Measurements from ENCODE around the gene C18orf63. TPM values are rescaled to one million over a fixed set of nuclear protein-coding genes. Genes with fewer than 3 reads are reported as not detected.

Gene C18orf63
- total and polyA plus RNA-seq, 2 of the 4 experiments (the other 2 are of a cell fraction) = not detected

DNA sequence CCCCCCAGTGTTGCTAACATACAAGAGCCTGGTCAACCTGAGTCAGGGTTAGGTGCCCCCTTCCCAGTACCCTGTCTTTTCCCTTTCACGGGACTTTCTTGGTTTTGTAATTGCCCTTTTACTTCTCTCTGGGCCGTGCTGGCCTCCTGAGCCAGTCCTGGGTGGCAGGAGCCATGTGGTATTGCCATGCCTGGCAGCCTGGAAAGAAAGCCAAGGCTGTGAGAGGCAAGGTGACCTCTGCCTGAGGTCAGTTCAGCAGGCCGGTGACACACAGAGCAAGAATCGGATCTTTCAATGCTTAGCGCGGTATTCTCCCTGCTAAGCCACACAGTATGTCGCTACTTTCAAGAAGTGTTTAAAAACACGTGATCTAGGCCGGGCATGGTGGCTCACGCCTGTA is 52.3 kb downstream of the C18orf63 start:
- intact Hi-C loops (cut with micrococcal nuclease) = no loop called here
- Histone ChIP-seq H3K56ac (ENCODE audit: extremely low read depth, insufficient read depth, low read length) (no peak overlapping the region), H3K4ac (ENCODE audit: low read depth, low read length) (no peak overlapping the region), H2BK15ac (ENCODE audit: low read depth, low read length) (no peak overlapping the region), H3K36me3 (ENCODE audit: control insufficient read depth, insufficient read depth, low read length) (no peaks in the 10 kb centered on the region), H3K27me3 (ENCODE audit: control insufficient read depth, insufficient read depth, low read length) (peaks cover 30% of the 10 kb centered on the region), H3K4me3 (ENCODE audit: insufficient read depth, low read depth, low read length) (no peak overlapping the region), H4K20me1 (ENCODE audit: insufficient read depth, low read length) (no peaks in the 10 kb centered on the region), H3K9me3 (ENCODE audit: control insufficient read depth, insufficient read depth, low read length) (no peaks in the 10 kb centered on the region), H3K14ac (replicated peaks; ENCODE audit: low read depth, low read length) (no peak overlapping the region), H3K4me1 (ENCODE audit: control insufficient read depth, insufficient read depth, low read length) (no peaks in the 10 kb centered on the region), H3K9ac (ENCODE audit: low read depth, low read length) (no peak overlapping the region), H2AFZ (replicated peaks; ENCODE audit: low read length, poor library complexity) (no peak overlapping the region), H3K4me2 (ENCODE audit: low read depth, low read length) (no peak overlapping the region), H2BK5ac (ENCODE audit: low read depth, low read length, poor library complexity, severe bottlenecking) (no peak overlapping the region), H4K91ac (ENCODE audit: insufficient read depth, low read depth, low read length) (no peak overlapping the region), H3K27ac (ENCODE audit: insufficient read depth, low read length) (no peak overlapping the region), H2AK9ac (replicated peaks; ENCODE audit: low read depth, low read length, poor library complexity) (no peak overlapping the region), H2BK20ac (ENCODE audit: low read depth, low read length) (no peak overlapping the region), H3K79me1 (ENCODE audit: low read depth in 1 of 2, low read length in 2 of 2) (no peaks in the 10 kb centered on the region), H2BK120ac (ENCODE audit: low read depth, low read length) (no peak overlapping the region), H4K8ac (ENCODE audit: low read depth in 2 of 2, low read length in 2 of 2) (no peak overlapping the region), H3K18ac (ENCODE audit: low read depth, low read length) (no peak overlapping the region), H3K9me1 (ENCODE audit: insufficient read depth, low read length) (no peaks in the 10 kb centered on the region), H4K5ac (ENCODE audit: low read depth, low read length) (no peak overlapping the region), H3K23ac (ENCODE audit: low read depth, low read length) (no peak overlapping the region), H2AK5ac (ENCODE audit: low read depth, low read length) (no peak overlapping the region)
- CTCF ChIA-PET = no interaction called here
- 97% methylated on average over 5 of the region's 10 CpGs; no CpG with 5 or more reads in 1 of the 2 experiments for WGBS, 2 experiments (ENCODE audit: extremely low coverage in 2 of 2, insufficient read length in 1 of 2)
- no peak for ATAC-seq (ENCODE audit: low read depth)
- dilution Hi-C loops (cut with HindIII; ENCODE audit: low sequenced_read_pairs, unreplicated experiment) = no loop called here
- DNase-seq = no peak
- POLR2A ChIA-PET (ENCODE audit: unreplicated experiment) = no interaction called here
- TF ChIP-seq, protein P1, sequence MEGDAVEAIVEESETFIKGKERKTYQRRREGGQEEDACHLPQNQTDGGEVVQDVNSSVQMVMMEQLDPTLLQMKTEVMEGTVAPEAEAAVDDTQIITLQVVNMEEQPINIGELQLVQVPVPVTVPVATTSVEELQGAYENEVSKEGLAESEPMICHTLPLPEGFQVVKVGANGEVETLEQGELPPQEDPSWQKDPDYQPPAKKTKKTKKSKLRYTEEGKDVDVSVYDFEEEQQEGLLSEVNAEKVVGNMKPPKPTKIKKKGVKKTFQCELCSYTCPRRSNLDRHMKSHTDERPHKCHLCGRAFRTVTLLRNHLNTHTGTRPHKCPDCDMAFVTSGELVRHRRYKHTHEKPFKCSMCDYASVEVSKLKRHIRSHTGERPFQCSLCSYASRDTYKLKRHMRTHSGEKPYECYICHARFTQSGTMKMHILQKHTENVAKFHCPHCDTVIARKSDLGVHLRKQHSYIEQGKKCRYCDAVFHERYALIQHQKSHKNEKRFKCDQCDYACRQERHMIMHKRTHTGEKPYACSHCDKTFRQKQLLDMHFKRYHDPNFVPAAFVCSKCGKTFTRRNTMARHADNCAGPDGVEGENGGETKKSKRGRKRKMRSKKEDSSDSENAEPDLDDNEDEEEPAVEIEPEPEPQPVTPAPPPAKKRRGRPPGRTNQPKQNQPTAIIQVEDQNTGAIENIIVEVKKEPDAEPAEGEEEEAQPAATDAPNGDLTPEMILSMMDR (conservative IDR thresholded peaks at IDR 0.05; ENCODE audit: low read depth, low read length) = no peak
- TF ChIP-seq CHD1 (IDR thresholded peaks at IDR 0.05; ENCODE audit: low read depth, low read length) = no peak
- no peak for TF ChIP-seq MAZ (IDR thresholded peaks at IDR 0.05; ENCODE audit: borderline replicate concordance, low read depth, low read length)
- no peak for TF ChIP-seq RCOR1 (IDR thresholded peaks at IDR 0.05; ENCODE audit: insufficient replicate concordance, low read length)
- no peak for TF ChIP-seq RFX5 (IDR thresholded peaks at IDR 0.05; ENCODE audit: low read depth, low read length)
- TF ChIP-seq CEBPB (IDR thresholded peaks at IDR 0.05; ENCODE audit: low read depth, low read length) = no peak
- TF ChIP-seq RAD21 (IDR thresholded peaks at IDR 0.05; ENCODE audit: low read length) = no peak
- TF ChIP-seq MAFK (IDR thresholded peaks at IDR 0.05; ENCODE audit: low read depth, low read length) = no peak
- TF ChIP-seq, protein P2, sequence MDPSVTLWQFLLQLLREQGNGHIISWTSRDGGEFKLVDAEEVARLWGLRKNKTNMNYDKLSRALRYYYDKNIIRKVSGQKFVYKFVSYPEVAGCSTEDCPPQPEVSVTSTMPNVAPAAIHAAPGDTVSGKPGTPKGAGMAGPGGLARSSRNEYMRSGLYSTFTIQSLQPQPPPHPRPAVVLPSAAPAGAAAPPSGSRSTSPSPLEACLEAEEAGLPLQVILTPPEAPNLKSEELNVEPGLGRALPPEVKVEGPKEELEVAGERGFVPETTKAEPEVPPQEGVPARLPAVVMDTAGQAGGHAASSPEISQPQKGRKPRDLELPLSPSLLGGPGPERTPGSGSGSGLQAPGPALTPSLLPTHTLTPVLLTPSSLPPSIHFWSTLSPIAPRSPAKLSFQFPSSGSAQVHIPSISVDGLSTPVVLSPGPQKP (IDR thresholded peaks at IDR 0.05; ENCODE audit: borderline replicate concordance, low read depth, low read length) = no peak
- TF ChIP-seq FOS (IDR thresholded peaks at IDR 0.05; ENCODE audit: low read depth, low read length) = no peak
- no peak for TF ChIP-seq MXI1 (IDR thresholded peaks at IDR 0.05; ENCODE audit: borderline replicate concordance, low read depth, low read length)
- no peak for TF ChIP-seq NFE2L2 (IDR thresholded peaks at IDR 0.05; ENCODE audit: low read depth, low read length)
- no peak for TF ChIP-seq POLR2A (IDR thresholded peaks at IDR 0.05; ENCODE audit: low read depth, low read length)
- TF ChIP-seq, protein P3, sequence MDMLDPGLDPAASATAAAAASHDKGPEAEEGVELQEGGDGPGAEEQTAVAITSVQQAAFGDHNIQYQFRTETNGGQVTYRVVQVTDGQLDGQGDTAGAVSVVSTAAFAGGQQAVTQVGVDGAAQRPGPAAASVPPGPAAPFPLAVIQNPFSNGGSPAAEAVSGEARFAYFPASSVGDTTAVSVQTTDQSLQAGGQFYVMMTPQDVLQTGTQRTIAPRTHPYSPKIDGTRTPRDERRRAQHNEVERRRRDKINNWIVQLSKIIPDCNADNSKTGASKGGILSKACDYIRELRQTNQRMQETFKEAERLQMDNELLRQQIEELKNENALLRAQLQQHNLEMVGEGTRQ (IDR thresholded peaks at IDR 0.05; ENCODE audit: low read depth, low read length) = no peak
- no peak for TF ChIP-seq BHLHE40 (IDR thresholded peaks at IDR 0.05; ENCODE audit: low read depth, low read length)
- TF ChIP-seq SMC3 (IDR thresholded peaks at IDR 0.05; ENCODE audit: low read depth, low read length) = no peak
- in situ Hi-C loops (cut with MboI; ENCODE audit: low sequenced_read_pairs) = no loop called here
- BruUV-seq (replicated peaks) = no TSS peak

All from IMR-90 (cell line).